B cell (primary cell): Measurements from ENCODE around the gene UNC13A. TPM values are rescaled to one million over a fixed set of nuclear protein-coding genes. Genes with fewer than 3 reads are reported as not detected.

Experiments used
- ATAC-seq: fragments of 200-7000 bp; cut with Tn5 transposase; one replicate; pipeline ENCODE4 v1.10.0; 2021; ENCODE audit warnings: low read depth, mild to moderate bottlenecking, moderate number of reproducible peaks, moderate library complexity
- CTCF ChIA-PET: fragments of 350-600 bp; sonication (Branson Sonifier 250); formaldehyde crosslinking; loops from one replicate; lab custom pipeline; 2021; ENCODE audit warnings: antibody characterized with exemption, inconsistent platforms; lab: Charles Lee
- POLR2A ChIA-PET: fragments of 350-600 bp; sonication (Branson Sonifier 250); formaldehyde crosslinking; loops from one replicate; lab custom pipeline; 2021; ENCODE audit warnings: antibody characterized with exemption; lab: Charles Lee
- DNase-seq: peaks from one replicate; pipeline ENCODE4 v3.0.0; 2013
- H2AFZ ChIP-seq: 2 replicates; pipeline ENCODE4 v1.6.1; 2012; ENCODE audit warnings: mild to moderate bottlenecking, low read depth, low read length; ENCODE audit not compliant: insufficient read depth, poor library complexity, severe bottlenecking
- H3K27ac ChIP-seq, 2 donors: 1 replicate in 1 of 2; 2 replicates in 1 of 2; pipeline ENCODE4 v1.5.1; 2012 to 2013; ENCODE audit warnings: low read length in 2 of 2, mild to moderate bottlenecking in 2 of 2, moderate library complexity in 1 of 2
- H3K27me3 ChIP-seq, 4 experiments: fragments of 200-600 bp in 1 of 4; sonication (generic) in 1 of 4; replicated peaks in 1 of 4; 1 replicate in 2 of 4; 2 replicates in 2 of 4; pipeline versions ENCODE4 v1.6.1 to v1.7.0; 2013 to 2016; ENCODE audit warnings: low read length in 3 of 4, mild to moderate bottlenecking in 2 of 4, mixed read lengths in 1 of 4, moderate library complexity in 1 of 4; ENCODE audit not compliant: insufficient read depth in 4 of 4, control insufficient read depth in 3 of 4; ENCODE audit errors: control extremely low read depth in 1 of 4
- H3K36me3 ChIP-seq, 2 experiments: replicated peaks in 1 of 2; 1 replicate in 1 of 2; 2 replicates in 1 of 2; pipeline versions ENCODE4 v1.6.1 to v1.7.1; 2013; ENCODE audit warnings: low read length in 1 of 2; ENCODE audit not compliant: insufficient read depth in 2 of 2, control insufficient read depth in 1 of 2; ENCODE audit errors: control extremely low read depth in 1 of 2, extremely low read depth in 1 of 2
- H3K4me1 ChIP-seq, 2 donors: fragments of 200-600 bp in 1 of 2; sonication (generic) in 1 of 2; 1 replicate in 1 of 2; 2 replicates in 1 of 2; pipeline versions ENCODE4 v1.5.1 to v1.6.1; 2013 to 2017; ENCODE audit warnings: low read length in 2 of 2; ENCODE audit not compliant: control insufficient read depth in 2 of 2, insufficient read depth in 2 of 2
- H3K4me2 ChIP-seq: replicated peaks from 2 replicates; pipeline ENCODE3; 2012; ENCODE audit warnings: mild to moderate bottlenecking, low read depth, low read length; ENCODE audit not compliant: poor library complexity, severe bottlenecking
- H3K4me3 ChIP-seq, 5 experiments: fragments of 200-600 bp in 1 of 5; sonication (generic) in 1 of 5; 1 replicate in 3 of 5; 2 replicates in 2 of 5; pipeline versions ENCODE4 v1.5.1 to v1.7.0; 2011 to 2016; ENCODE audit warnings: low read length in 4 of 5, mild to moderate bottlenecking in 4 of 5, low read depth in 2 of 5, control low read depth in 1 of 5, moderate library complexity in 1 of 5; ENCODE audit not compliant: insufficient read depth in 1 of 5; ENCODE audit errors: control extremely low read depth in 1 of 5, extremely low read depth in 1 of 5
- H3K79me2 ChIP-seq: fragments of 200-600 bp; sonication (generic); one replicate; pipeline ENCODE4 v1.6.0; 2016; ENCODE audit warnings: low read length; ENCODE audit not compliant: control insufficient read depth, insufficient read depth
- H3K9ac ChIP-seq: fragments of 200-600 bp; sonication (generic); 2 replicates; pipeline ENCODE4 v1.6.1; 2017; ENCODE audit warnings: mild to moderate bottlenecking, low read length, moderate library complexity
- H3K9me3 ChIP-seq, 3 donors: one replicate each; pipeline versions ENCODE4 v1.6.1 to v1.7.1; 2013; ENCODE audit warnings: low read length in 2 of 3; ENCODE audit not compliant: control insufficient read depth in 2 of 3, insufficient read depth in 1 of 3; ENCODE audit errors: control extremely low read depth in 1 of 3
- H4K20me1 ChIP-seq: 2 replicates; pipeline ENCODE4 v1.6.0; 2012; ENCODE audit warnings: mild to moderate bottlenecking, low read length; ENCODE audit not compliant: insufficient read depth, control insufficient read depth, poor library complexity, severe bottlenecking
- H3K27ac Mint-ChIP-seq: one replicate; pipeline ENCODE4 v1.8.0; 2021; ENCODE audit warnings: mixed read lengths
- H3K27me3 Mint-ChIP-seq: one replicate; pipeline ENCODE4 v1.8.0; 2021; ENCODE audit warnings: mixed read lengths
- H3K4me1 Mint-ChIP-seq: one replicate; pipeline ENCODE4 v1.8.0; 2021; ENCODE audit warnings: mixed read lengths
- H3K4me3 Mint-ChIP-seq: one replicate; pipeline ENCODE4 v1.8.0; 2021; ENCODE audit warnings: mixed read lengths
- H3K9me3 Mint-ChIP-seq: one replicate; pipeline ENCODE4 v1.8.0; 2022; ENCODE audit warnings: mixed read lengths; ENCODE audit not compliant: insufficient read depth
- CTCF ChIP-seq: fragments of 200-600 bp; IDR thresholded peaks from one replicate; pipeline ENCODE4 v1.8.0; 2022; ENCODE audit warnings: antibody characterized with exemption, mild to moderate bottlenecking
- EZH2 ChIP-seq: IDR thresholded peaks from 2 replicates; pipeline ENCODE4 v1.6.1; 2012; ENCODE audit warnings: borderline replicate concordance, low read depth, mild to moderate bottlenecking, moderate library complexity, low read length; ENCODE audit not compliant: insufficient read depth, poor library complexity, severe bottlenecking
- WGBS: methylation state at CpG from one replicate; pipeline ENCODE4 v1.1.5; 2013; ENCODE audit warnings: missing lambda C conversion rate; ENCODE audit not compliant: insufficient coverage; 5-methylcytosine and 5-hydroxymethylcytosine counted together
- intact Hi-C: fragments of 100-400 bp; cut with micrococcal nuclease; formaldehyde crosslinking; loops from one replicate; pipeline ENCODE4 v1.10.0; 2022
- polyA plus RNA-seq: library from polyadenylated mRNA; depleted of rRNA; stranded (reverse); fragments of >200 nt; gene quantifications from 2 replicates; pipeline ENCODE4 v1.2.3, GENCODE V29; 2012
- total RNA-seq, 2 donors: library from RNA; stranded (reverse); fragments of 120-200 nt in 1 of 2; gene quantifications; 1 replicate in 1 of 2; 2 replicates in 1 of 2; pipeline versions ENCODE4 v1.2.3 to v1.2.4, GENCODE V29; 2013 to 2022

Gene UNC13A
- total and polyA plus RNA-seq, 2 donors (not counting 1 experiment from before 2014, with no cell fraction given) = 0.10 TPM; not detected in 1

- Histone ChIP-seq H3K4me3 (no peak overlapping the region), H3K79me2 (no peaks in the 10 kb centered on the region), H3K36me3 (no peaks in the 10 kb centered on the region), H3K4me2 (no peak overlapping the region), H4K20me1 (no peaks in the 10 kb centered on the region), H2AFZ (no peak overlapping the region), H3K9ac (no peak overlapping the region), H3K4me1 (peaks cover 11 to 12% of the 10 kb centered on the region in 2 donors), H3K9me3 (peaks cover 0 to 14% (median 0%) of the 10 kb centered on the region in 3 donors), H3K27me3 (peaks cover 0 to 37% (median 10%) of the 10 kb centered on the region in 4 experiments), H3K27ac (no peak overlapping the region)
- Mint-ChIP-seq H3K9me3 (no peaks in the 10 kb centered on the region), H3K27ac (no peak overlapping the region), H3K27me3 (peaks cover 39% of the 10 kb centered on the region), H3K4me3 (no peak overlapping the region), H3K4me1 (peaks cover 17% of the 10 kb centered on the region)
- DNase-seq = no peak
- CTCF ChIA-PET = no interaction called here
- POLR2A ChIA-PET = no interaction called here
- intact Hi-C loops = loop anchor here (10.0 kb wide), 1 partner anchor 153 kb away; the partner anchor contains the start of gene FCHO1
- 11% methylated on average over 3 of the region's 9 CpGs for WGBS
- no peak for TF ChIP-seq CTCF
- TF ChIP-seq EZH2 = no peak
- ATAC-seq = no peak
These were observed 86.5 kb downstream of the UNC13A start for GRCh38 chr19:17601683-17602082.

GRCh38 chr19:17599780-17600179 lies 88.4 kb downstream of the UNC13A start:
- Histone ChIP-seq H4K20me1 (no peaks in the 10 kb centered on the region), H3K4me3 (no peak overlapping the region), H3K27ac (no peak overlapping the region), H3K9ac (no peak overlapping the region), H3K27me3 (peaks cover 0 to 34% (median 8%) of the 10 kb centered on the region in 4 experiments), H3K4me1 (no peaks in the 10 kb centered on the region), H3K36me3 (no peaks in the 10 kb centered on the region), H3K79me2 (no peaks in the 10 kb centered on the region), H2AFZ (no peak overlapping the region), H3K9me3 (no peaks in the 10 kb centered on the region), H3K4me2 (no peak overlapping the region)
- H3K4me1 Mint-ChIP-seq = peaks cover 12% of the 10 kb centered on the region
- no peak for ATAC-seq
- peaks cover 39% of the 10 kb centered on the region for H3K27me3 Mint-ChIP-seq
- intact Hi-C loops = loop anchor here (10.0 kb wide), 1 partner anchor 155 kb away; the partner anchor contains the start of gene FCHO1
- ChIA-PET CTCF (interaction anchor here (1.1 kb wide), 1 partner anchor 26 kb away, joined by 4 read pairs; no protein-coding TSS in a partner anchor), POLR2A (interaction anchor here (0.7 kb wide), 1 partner anchor 210 kb away, joined by 3 read pairs; no protein-coding TSS in a partner anchor)
- no peak overlapping the region for H3K27ac Mint-ChIP-seq
- no peak for DNase-seq
- no peak overlapping the region for H3K4me3 Mint-ChIP-seq
- WGBS = 90% methylated on average over 4 of the region's 10 CpGs
- TF ChIP-seq CTCF (no peak), EZH2 (no peak)
- no peaks in the 10 kb centered on the region for H3K9me3 Mint-ChIP-seq
